Activated CD4-positive, alpha-beta T cell treated with anti-CD3 and anti-CD28 coated beads, Interleukin-2, amount 50 U/mL, for 24 hours (primary cell): ENCODE measurements around the gene CCDC191.

ENCODE experiments used
- DNase-seq, 2 donors: peaks; one replicate each; pipeline ENCODE4 v3.0.0-alpha.2; 2020; ENCODE audit warnings: low read depth in 1 of 2, low spot score in 1 of 2

CCDC191 gene

DNA sequence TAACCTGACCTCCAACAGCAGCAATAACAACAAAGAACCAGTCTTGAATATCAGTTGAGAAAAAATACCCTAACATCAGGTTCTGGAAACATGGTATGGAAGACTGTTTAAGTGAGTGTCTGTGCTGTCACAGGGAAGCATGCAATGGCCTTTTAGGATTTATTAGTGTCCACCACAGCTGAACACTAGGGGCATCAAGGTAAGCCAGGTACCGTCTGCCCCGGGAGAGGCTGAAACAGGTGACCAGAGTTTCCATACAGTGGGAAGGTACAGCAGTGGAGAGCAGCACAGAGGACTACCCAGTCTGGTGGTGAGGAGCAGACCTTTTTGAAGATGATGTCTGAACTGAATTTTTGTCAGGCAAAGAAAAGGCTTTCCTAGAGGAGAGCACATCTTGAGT, 90.2 kb downstream of the CCDC191 start:
- no peak for DNase-seq

DNA sequence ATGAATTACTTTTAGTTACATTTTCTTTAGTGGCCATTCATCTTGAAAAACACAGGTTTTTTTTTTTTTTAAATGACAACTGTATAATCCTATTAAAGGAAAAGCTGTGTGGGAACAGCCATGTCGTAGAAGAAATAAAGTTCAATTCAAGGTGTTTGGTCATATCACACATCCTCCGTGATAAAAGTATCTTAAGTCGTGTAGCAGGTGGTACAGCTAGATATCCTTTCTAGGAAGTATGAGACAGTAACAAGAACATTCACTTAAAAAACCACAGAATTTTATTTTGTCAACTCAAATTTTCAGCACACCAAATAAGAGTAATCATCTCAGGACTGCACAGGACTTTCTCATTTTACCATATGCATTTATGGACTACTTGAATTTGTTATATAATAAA, 92.4 kb downstream of the CCDC191 start:
- DNase-seq, result no peak

DNA sequence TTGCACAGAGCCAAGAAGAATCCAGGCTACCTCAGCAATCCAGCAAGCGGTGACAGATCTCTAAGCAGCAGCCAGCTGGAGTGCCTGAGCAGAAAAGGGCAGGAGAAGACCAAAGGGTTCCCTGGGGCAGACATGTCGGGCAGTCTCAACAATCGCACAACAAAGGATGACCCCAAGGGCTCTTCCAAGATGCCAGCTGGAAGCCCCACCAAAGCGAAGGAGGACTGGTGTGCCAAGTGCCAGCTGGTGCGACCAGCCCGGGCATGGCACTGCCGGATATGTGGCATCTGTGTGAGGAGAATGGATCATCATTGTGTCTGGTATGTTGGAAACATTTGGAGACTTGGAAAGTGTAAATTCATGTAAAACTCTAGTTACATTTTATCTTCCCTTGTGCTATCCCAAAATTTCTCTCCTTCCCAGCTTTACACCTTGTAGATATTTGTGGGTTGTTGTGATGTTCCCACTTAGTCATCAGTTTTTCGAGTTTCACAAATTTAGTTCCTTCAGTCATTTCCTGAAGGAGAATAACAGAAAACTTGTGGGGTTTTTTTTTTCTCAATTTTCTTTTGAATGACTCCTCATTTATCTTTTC, 102.1 kb downstream of the CCDC191 start:
- DNase-seq, result no peak

DNA sequence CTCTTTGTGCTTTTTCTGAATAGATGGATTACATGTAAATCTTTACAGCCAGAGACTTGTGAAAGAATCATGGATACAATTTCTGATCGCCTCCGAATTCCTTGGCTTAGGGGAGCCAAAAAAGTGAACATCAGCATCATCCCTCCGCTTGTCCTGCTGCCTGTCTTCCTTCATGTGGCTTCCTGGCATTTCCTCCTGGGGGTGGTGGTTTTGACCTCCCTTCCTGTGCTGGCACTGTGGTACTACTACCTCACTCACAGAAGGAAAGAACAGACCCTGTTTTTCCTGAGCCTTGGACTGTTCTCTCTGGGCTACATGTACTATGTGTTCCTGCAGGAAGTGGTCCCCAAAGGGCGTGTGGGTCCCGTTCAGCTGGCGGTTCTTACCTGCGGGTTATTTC, 102.6 kb downstream of the CCDC191 start:
- no peak for DNase-seq

DNA sequence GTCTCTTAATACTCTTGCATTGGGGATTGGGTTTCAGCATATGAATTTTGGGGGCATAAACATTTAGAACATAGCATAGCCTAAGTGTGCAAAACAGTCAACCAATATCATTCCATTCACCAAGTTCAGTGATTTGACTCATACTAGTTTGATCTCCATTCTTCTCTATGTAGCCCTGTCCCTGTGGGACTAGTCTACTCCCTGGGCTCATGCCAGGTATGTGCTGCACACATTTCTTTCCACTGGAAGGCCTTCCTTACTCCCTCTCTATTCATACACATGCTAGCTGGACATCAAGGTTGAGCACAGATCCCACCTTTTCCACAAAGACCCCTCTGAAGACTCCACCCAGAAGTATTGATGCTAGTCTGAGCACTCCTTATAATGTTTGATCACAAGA, 103.4 kb downstream of the CCDC191 start:
- DNase-seq, result no peak

DNA sequence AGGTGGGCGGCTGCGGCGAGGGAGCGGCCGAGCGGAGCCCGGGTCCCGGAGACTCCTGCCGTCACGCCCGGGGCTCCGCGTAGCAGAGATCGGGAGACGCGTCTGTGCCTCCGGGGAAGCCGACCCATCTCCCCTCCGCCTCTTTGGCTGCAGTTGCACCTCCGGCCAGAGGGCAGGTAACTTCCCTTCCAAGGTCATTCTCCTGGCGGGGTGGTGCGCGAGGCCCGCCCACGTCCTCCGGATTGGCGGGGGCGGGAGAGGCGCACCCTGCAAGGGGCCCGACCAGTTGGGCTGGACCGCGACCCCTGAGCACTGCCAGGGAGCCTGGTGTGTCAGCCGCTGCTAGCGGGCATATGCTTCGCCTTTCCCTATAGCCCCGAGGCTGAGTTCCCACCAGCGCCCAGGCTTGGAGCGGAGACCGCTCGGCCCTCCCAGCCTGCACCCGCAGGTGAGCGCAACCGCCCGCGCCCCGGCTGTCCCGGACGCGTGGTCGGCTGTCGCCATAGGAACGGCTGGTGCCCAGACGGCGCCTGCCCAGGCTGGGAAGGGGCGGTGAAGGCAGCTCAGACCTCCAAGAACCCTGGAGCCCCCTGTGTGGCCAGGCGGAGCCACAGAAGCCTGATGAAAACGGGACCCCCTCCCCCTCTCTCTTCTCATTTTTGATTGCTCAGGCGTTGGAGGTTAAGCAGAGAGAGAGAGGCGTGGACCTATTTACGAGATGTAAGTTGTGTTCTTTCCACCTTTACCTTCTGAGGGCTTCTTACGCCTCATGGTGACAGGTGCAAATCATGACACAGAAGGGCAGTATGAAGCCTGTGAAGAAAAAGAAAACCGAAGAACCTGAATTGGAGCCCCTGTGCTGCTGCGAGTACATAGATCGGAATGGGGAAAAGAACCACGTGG, 108.1 kb downstream of the CCDC191 start:
- DNase-seq, result peak in 1 of 2 donors; percentile 15

DNA sequence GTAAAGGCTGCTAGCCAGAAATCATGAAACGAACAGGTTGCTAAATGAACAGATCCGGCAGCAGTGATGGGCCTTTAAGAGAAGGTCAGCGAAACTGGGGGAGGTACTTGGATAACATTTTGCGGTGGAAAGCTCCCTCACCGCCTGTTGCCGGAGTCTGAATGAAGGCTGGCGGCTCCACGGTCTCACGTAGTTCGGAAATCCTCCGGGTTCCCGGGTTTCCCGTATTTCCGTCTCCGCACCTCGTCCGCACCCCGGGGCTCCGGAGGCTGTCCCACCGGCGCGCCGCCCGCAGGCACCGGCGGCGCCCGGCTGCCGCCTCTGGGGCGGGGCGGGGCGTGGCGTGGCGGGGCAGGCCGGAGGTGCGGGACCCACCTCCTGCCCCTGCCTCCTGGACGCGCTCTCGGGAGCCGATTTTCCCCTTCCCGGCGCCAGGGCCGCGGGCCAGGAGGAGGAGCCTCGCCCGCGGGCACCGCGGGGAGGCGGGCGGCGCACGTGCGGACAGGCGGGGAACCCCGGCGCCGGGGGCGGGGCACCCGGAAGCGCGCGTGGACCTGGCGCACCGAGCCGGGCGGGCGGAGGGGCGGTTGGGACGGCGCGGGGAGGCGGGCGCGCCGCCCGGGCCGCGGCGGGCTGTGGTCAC, 108.8 kb downstream of the CCDC191 start, which contains the start of gene ZDHHC23:
ZDHHC23 (plus strand) TSS at position 642 of the 643 bp plus-strand sequence. CDS start 790 bp downstream, outside the sequence.
- DNase-seq, result peak; percentile 43

DNA sequence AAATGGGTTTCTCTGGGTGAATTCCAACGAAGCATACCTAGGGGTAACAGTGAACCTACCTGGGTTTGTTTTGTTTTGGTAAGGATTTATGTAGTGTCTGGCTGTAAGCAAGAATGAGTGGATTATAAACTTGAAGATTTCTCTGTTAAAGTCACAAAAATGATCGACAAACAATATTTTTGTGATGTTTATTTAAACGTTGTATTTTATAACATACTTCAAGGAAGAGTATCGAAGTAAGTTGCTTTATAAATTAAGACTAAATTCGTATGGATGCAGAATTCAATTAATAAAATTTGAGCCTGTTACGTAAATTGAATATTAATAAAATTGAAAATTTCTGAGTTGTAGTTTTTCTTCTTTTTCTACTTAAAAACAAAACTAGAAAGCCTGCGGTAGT, 109.5 kb downstream of the CCDC191 start:
- DNase-seq, result no peak

DNA sequence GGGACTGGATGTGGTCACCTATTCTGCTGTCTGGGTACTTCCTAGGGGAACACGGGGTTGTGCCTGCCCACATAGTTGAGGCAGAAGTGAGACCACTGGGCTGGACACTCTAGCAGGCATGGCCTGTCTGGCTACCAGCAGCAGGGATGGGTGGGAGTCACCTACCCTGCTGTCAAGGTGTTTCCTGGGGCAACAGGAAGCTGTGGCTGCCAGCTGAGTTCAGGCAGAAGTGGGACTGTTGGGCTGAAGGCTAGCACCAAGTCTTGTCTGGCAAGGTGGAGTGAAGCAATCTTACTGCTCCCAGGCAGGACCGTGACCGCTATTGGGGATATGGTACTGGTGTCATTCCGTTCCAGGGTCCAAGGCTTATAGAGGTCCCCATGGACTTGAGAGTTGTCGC, 128.8 kb downstream of the CCDC191 start:
- no peak for DNase-seq

DNA sequence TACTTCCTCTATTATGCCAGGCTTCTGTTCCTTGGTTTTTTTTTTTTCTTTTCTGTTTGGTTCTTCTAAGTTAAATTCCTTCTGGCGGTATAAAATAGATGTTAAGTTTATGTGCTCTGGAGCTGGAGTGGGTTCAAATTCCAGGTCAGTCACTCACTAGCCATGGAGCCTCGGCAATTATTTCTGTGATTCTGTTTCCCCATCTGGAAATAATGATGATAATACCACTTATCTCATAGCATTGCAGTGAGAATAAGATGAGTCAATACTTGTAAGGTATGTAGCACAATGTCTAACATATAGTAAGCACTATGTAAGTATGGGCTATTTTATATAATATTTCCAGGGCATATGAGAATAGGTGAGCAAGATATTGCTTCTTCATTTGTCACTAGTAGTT, 141.7 kb downstream of the CCDC191 start:
- no peak for DNase-seq
